Non-pigmented ciliary epithelial cell (primary cell): ENCODE data around the gene RYR3.
"Not testable (repeated sequence)": the region's sequence is repeated elsewhere in the genome, so short reads cannot be mapped to it uniquely, and the experiment has no call there.

Experiments used
- DNase-seq: peaks from one replicate; pipeline ENCODE4 v3.0.0-alpha.2; 2010; ENCODE audit warnings: low read depth

RYR3 gene

GRCh38 chr15:33586786-33587697 is 276.3 kb downstream of the RYR3 start:
- no peak for DNase-seq

GRCh38 chr15:33587773-33588172 is 277.0 kb downstream of the RYR3 start:
- peak; percentile 5 for DNase-seq

- no peak for DNase-seq
Observed at GRCh38 chr15:33592864-33593263, 282.1 kb downstream of the RYR3 start.

GRCh38 chr15:33598382-33598781 is 287.6 kb downstream of the RYR3 start:
- not testable (repeated sequence) for DNase-seq

GRCh38 chr15:33600212-33600611 is 289.4 kb downstream of the RYR3 start:
- DNase-seq: no peak

- DNase-seq: no peak
Observed at GRCh38 chr15:33601461-33601860, 290.7 kb downstream of the RYR3 start.

- DNase-seq: no peak
Observed at GRCh38 chr15:33608714-33609113, 297.9 kb downstream of the RYR3 start.

GRCh38 chr15:33612721-33613304 is 302.0 kb downstream of the RYR3 start:
- peak; percentile 4 for DNase-seq

- no peak for DNase-seq
Observed at GRCh38 chr15:33616475-33616874, 305.7 kb downstream of the RYR3 start.

GRCh38 chr15:33618350-33618749 is 307.6 kb downstream of the RYR3 start:
- DNase-seq: no peak

- DNase-seq: no peak
Observed at GRCh38 chr15:33621141-33621540, 310.4 kb downstream of the RYR3 start.

GRCh38 chr15:33623010-33623409 is 312.2 kb downstream of the RYR3 start:
- DNase-seq: no peak

- no peak for DNase-seq
Observed at GRCh38 chr15:33624439-33624838, 313.7 kb downstream of the RYR3 start.

GRCh38 chr15:33629647-33630046 is 318.9 kb downstream of the RYR3 start:
- DNase-seq: no peak

- DNase-seq: no peak
Observed at GRCh38 chr15:33636234-33636633, 325.5 kb downstream of the RYR3 start.

- no peak for DNase-seq
Observed at GRCh38 chr15:33636958-33637357, 326.2 kb downstream of the RYR3 start.

- no peak for DNase-seq
Observed at GRCh38 chr15:33638453-33638852, 327.7 kb downstream of the RYR3 start.

GRCh38 chr15:33639051-33639450 is 328.3 kb downstream of the RYR3 start:
- no peak for DNase-seq

- no peak for DNase-seq
Observed at GRCh38 chr15:33639456-33639855, 328.7 kb downstream of the RYR3 start.

- no peak for DNase-seq
Observed at GRCh38 chr15:33639978-33640377, 329.2 kb downstream of the RYR3 start.

- no peak for DNase-seq
Observed at GRCh38 chr15:33641069-33641468, 330.3 kb downstream of the RYR3 start.

- no peak for DNase-seq
Observed at GRCh38 chr15:33644304-33644703, 333.5 kb downstream of the RYR3 start.

GRCh38 chr15:33646744-33647143 is 336.0 kb downstream of the RYR3 start:
- DNase-seq: no peak
